ENCODE data around the gene SEMA3G.

SEMA3G gene

GRCh38 chr3:52452126-52452525, 7.2 kb upstream of the SEMA3G start:
- no peak for TF ChIP-seq CTCF (IDR thresholded peaks at IDR 0.05; ENCODE audit: low read length, missing control alignments)
- no peak overlapping the region for H3K4me3 ChIP-seq (replicated peaks; ENCODE audit: low read depth, low read length)
- no peak for DNase-seq (ENCODE audit: low read depth)

- TF ChIP-seq CTCF (IDR thresholded peaks at IDR 0.05; ENCODE audit: low read length, missing control alignments): no peak
- DNase-seq (ENCODE audit: low read depth): no peak
- H3K4me3 ChIP-seq (replicated peaks; ENCODE audit: low read depth, low read length): no peak overlapping the region
These were observed 6.6 kb upstream of the SEMA3G start for GRCh38 chr3:52451237-52452083.

GRCh38 chr3:52450489-52451236, 5.8 kb upstream of the SEMA3G start:
- no peak for TF ChIP-seq CTCF (IDR thresholded peaks at IDR 0.05; ENCODE audit: low read length, missing control alignments)
- no peak overlapping the region for H3K4me3 ChIP-seq (replicated peaks; ENCODE audit: low read depth, low read length)
- no peak for DNase-seq (ENCODE audit: low read depth)

DNA sequence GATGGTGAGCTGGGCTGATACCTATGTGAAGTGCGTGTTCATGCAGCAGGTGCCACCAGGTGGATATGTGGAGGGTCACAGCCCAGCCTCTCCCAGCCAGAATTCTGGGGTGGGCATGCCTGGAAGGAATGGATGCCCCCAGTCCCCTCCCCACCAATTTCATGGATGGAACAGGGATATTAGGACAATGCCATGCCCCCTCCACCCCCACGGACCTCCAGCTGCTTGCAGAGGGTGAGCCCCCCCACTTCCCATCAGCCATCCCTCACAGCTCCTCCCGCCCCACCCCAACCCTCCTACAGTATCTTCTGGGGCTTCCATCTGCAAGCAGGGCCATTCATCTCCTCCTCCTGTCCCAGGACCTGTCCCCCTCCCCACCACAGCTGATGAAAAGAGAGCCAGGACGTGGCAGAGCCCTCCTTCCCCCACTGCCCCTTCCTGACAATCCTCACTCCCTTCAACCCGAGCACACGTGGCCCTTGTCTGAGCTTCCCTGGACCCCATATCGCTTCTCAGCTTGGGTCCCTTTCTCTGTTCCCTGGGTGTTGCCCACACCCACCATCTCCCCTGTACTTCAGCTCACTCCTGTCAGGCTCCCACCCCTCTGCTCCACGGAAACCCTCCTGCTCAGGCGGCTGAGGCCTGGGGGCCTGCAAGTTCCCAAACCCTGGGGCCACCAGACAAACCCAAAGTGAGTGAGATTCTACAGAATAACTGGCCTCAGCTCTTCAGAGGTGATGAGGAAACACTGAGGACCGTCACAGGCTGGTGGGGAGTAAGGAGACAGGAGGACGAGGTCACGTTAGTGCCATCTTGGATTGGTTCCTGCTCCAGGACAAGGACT, 2.8 kb upstream of the SEMA3G start:
- no peak for TF ChIP-seq CTCF (IDR thresholded peaks at IDR 0.05; ENCODE audit: low read length, missing control alignments)
- no peak overlapping the region for H3K4me3 ChIP-seq (replicated peaks; ENCODE audit: low read depth, low read length)
- DNase-seq (ENCODE audit: low read depth): no peak

GRCh38 chr3:52446631-52447511, 2.0 kb upstream of the SEMA3G start:
- TF ChIP-seq CTCF (IDR thresholded peaks at IDR 0.05; ENCODE audit: low read length, missing control alignments): no peak
- no peak overlapping the region for H3K4me3 ChIP-seq (replicated peaks; ENCODE audit: low read depth, low read length)
- peak; percentile 59 for DNase-seq (ENCODE audit: low read depth)

GRCh38 chr3:52446042-52446441, 1.1 kb upstream of the SEMA3G start:
- no peak for DNase-seq (ENCODE audit: low read depth)

More at GRCh38 chr3:52446042-52446441, 1.1 kb upstream of the SEMA3G start:
- H3K4me3 ChIP-seq (replicated peaks; ENCODE audit: low read depth, low read length): no peak overlapping the region
- no peak for TF ChIP-seq CTCF (IDR thresholded peaks at IDR 0.05; ENCODE audit: low read length, missing control alignments)
